Activated CD4-positive, alpha-beta T cell treated with anti-CD3 and anti-CD28 coated beads, Interleukin-2, Interleukin-6, amounts not matched to agents 100 ng/mL and 50 ng/mL, durations not matched to agents 16 hours and 8 hours (primary cell): Measurements from ENCODE around the gene SMIM12.

Experiments
- DNase-seq: peaks from one replicate; pipeline ENCODE4 v3.0.0-alpha.2; 2020

SMIM12 gene

GRCh38 chr1:34859446-34860200 is at the start of gene SMIM12:
Gene SMIM12 (minus strand): TSS chr1:34859749. CDS start chr1:34855977, 3,772 bp downstream.
- peak; percentile 96 for DNase-seq

GRCh38 chr1:34908369-34908768 is 48.8 kb upstream of the SMIM12 start:
- DNase-seq, result no peak

GRCh38 chr1:34907487-34908090 is 48.0 kb upstream of the SMIM12 start:
- DNase-seq, result no peak

DNA sequence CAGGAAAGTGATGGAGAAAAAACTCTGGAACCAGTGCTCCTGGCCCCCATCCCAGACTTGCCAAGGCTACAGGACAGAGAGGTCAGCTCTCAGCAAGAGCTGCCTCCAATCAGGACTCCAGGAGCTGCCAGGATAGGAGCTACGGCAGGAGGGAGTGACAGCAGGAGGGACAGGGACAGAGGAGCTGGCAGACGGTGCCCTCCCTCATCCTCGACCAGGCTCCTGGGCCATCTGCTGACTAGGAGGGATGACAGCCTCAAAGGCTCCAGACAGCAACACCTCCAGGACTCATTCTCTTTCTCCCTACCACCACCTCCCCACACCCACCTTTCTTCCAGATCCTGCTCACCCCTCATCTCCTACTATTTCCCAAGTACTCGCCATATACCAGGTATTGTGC is 47.2 kb upstream of the SMIM12 start:
- no peak for DNase-seq

DNA sequence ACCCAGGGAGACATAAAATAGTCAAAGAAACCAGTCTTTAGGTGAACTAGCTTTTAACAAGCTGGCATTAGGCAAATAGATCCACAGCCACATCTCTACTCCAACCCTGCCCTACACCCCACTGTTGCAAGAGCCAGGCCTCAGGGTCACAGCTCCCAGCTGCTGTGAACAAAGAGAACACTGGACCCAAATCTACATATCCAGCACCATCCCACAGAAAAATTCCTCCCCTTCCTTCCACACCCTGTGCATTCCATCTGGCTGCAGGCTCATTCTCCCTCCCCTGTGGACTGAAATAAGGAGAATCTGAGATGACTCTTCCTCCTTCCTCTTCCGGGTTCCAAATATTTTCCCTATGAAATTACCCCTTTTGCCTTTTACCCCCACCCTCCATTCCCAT is 46.7 kb upstream of the SMIM12 start:
- DNase-seq, result no peak

- DNase-seq, result no peak
Measured at GRCh38 chr1:34905098-34905459, 45.5 kb upstream of the SMIM12 start.

- DNase-seq, result no peak
Measured at GRCh38 chr1:34904236-34905097, 44.9 kb upstream of the SMIM12 start.

DNA sequence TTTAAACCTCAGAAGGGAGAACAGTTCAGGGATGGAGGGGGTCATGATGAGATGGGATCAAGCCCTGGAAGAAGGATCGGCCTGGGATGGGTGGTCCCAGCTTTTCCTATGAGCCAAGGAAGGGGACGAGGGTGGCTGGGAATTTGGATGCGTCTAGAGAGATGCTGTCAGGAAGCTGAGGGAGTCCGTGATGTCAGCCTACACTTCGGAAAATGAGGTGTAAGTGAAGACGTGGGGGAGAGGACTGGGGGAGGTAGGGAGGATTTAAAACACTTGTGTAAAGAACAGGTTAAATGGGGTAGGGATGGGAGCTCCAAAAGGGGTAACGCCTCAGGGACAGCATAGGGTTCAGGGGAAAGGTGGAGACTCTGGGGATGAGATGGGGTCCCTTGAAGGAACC is 42.4 kb upstream of the SMIM12 start:
- DNase-seq, result no peak

GRCh38 chr1:34900775-34901502 is 41.4 kb upstream of the SMIM12 start:
- DNase-seq, result no peak

- DNase-seq, result no peak
Measured at GRCh38 chr1:34899906-34900305, 40.4 kb upstream of the SMIM12 start.

GRCh38 chr1:34899471-34899870 is 39.9 kb upstream of the SMIM12 start:
- no peak for DNase-seq

DNA sequence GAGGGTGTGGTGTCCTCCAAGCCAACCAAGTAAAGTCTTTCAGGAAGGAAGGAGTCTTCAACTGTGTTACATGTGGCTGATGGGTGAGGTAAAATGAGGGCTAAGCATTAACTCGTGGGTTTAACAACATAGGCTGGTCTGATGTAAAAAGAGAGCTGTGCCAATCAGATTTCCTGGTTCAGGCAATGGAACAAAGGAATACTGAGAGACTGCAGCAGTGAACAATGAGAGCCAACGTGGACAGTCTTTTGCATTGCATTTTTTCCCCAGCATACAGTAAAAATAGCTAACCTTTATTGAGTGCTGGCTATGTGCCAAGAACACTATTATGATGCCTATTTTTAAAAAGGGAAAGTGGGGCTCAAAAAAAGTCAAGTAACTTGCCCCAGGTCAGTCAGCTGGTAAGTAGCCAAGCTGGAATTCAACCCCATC is 38.8 kb upstream of the SMIM12 start:
- DNase-seq, result no peak

DNA sequence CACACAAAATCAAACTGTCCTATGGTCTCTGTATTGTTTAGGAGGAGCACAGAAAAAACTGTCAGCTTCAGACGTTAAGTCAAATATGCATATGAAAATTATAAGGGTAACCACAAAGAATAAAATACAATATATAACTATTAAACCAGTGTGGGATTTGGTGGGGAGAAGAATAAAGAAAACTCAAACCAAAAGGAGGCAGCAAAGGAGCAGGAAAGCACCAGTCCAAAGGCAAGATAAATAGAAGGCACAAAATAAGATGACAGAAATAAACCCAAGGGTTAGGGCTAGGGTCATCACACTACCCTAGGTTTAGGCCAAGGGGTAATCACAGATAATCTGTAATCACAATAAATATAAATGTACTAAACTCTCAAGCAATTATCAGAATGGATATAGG is 37.1 kb upstream of the SMIM12 start:
- no peak for DNase-seq

GRCh38 chr1:34889705-34890104 is 30.2 kb upstream of the SMIM12 start:
- DNase-seq, result no peak

GRCh38 chr1:34887593-34887992 is 28.0 kb upstream of the SMIM12 start:
- DNase-seq, result no peak

DNA sequence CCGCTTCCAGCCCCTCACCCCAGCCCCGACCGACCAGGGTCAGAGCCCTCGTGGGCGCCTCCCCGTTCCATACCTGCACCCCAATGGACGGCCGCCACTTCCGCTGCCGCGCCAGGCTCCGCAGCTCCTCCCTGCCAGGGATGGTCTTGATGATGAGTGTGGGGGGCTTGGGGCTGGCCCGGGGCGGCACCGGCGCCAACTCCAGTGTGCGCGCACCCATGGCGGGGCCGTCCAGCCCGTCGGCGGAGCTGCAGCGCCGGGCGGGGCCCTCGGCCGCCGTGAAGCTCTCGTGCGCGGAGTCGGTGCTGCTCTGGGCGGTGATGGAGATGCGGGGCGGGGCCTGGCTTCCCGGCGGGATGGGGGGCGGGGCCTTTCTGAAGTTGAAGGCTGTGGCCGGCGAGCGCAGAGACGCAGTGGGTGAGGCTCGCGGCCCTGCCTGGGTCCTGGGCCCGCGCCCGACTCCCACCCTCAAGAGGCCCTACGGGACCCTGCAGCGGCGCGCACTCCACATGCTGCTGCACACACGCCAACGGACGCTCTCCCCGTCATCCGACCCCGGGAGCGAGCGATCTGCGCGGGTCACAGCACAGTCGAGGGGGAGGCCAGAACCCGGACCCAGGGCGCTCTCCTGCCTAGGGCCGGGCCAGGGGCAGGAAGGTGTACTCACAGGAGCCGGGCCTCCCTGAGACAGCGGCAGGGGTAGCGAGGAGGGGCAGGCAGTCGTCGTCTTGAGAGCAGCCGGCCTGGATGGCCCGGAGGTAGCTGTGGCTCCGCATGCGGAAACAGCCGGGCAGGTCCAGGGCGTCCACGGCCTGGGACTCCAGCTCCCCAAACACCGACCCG is 26.1 kb upstream of the SMIM12 start:
- peak; percentile 53 for DNase-seq

- no peak for DNase-seq
Measured at GRCh38 chr1:34884961-34885360, 25.4 kb upstream of the SMIM12 start.

GRCh38 chr1:34884536-34884935 is 25.0 kb upstream of the SMIM12 start:
- DNase-seq, result no peak

- DNase-seq, result no peak
Measured at GRCh38 chr1:34879230-34879629, 19.7 kb upstream of the SMIM12 start.

- no peak for DNase-seq
Measured at GRCh38 chr1:34876406-34876805, 16.9 kb upstream of the SMIM12 start.

DNA sequence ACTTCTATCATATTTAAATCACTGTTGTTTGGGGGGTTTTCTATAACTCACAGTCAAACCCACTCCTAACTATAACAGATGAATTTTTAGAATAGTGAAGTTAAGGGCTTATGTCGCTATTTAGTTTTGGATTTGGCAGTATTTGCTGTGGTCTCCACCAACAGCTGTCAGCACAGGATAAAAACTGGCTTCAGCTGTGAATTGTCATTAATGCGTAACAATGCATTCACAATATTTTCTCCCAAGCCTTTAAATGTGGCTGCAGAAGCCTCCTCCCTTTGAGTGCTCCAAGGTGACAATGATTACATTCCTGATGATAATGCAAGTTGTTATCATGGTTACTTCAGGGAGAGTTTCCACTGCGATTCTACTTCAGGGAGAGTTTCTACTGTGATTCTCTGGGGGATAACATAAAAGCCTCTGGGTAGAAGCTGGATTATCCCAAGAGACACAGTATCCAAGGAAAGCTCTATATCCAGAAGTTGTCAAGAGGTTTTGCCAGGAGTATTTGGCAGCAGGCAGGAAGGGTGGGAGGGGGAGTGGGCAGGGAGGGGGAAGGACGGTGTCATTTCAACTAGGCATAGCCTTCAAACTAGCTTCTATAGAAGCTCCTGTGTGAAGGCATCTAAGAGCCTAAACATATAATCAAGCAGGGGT is 14.9 kb upstream of the SMIM12 start:
- no peak for DNase-seq

DNA sequence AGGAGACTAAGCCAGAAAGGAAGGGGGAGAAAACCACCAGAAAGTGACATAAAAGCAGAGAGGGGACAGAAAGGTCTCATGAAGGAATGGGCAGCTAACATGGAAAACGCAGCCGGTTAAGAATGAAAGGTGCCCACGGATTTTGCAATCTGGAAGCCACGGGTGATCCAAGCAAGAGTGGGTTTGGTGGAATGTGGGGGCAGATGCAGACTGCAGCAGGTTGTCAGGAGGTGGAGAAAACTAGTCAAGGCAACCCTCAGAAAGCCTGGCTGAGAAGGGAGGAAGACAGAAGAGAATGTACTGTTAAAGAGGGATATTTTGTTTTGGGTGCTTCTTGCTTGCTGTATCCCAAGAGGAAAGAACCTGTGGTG is 12.6 kb upstream of the SMIM12 start:
- no peak for DNase-seq
